GM12878 (cell line): Measurements from ENCODE around the gene ZSWIM7. TPM values are rescaled to one million over a fixed set of nuclear protein-coding genes. Genes with fewer than 3 reads are reported as not detected.

Experiments
- ATAC-seq: fragments of 200-7000 bp; cut with Tn5 transposase; 3 replicates; pipeline ENCODE4 v1.9.1; 2020; ENCODE audit warnings: mild to moderate bottlenecking, moderate library complexity
- BruUV-seq: library from RNA; stranded (reverse); fragments of 400-500 nt; replicated peaks from 2 replicates; lab custom pipeline; 2021; lab: Mats Ljungman, UMichigan
- CTCF ChIA-PET: fragments of 300-600 bp; sonication (Branson Sonifier 250); formaldehyde crosslinking; extraction: SDS; loops from one replicate; lab custom pipeline; 2021; ENCODE audit warnings: inconsistent platforms; lab: Yijun Ruan, JAX
- POLR2A ChIA-PET: fragments of 350-600 bp; formaldehyde crosslinking; extraction: SDS; loops from one replicate; lab custom pipeline; 2021; ENCODE audit warnings: inconsistent platforms; lab: Charles Lee
- RAD21 ChIA-PET: fragments of 300-600 bp; sonication (Branson Sonifier 250); formaldehyde crosslinking; loops from one replicate; lab custom pipeline; 2023; ENCODE audit warnings: antibody characterized with exemption; ENCODE audit not compliant: unreplicated experiment; lab: Charles Lee
- SMC1A ChIA-PET: fragments of 300-600 bp; sonication (Branson Sonifier 250); formaldehyde crosslinking; loops from one replicate; lab custom pipeline; 2023; ENCODE audit not compliant: unreplicated experiment, uncharacterized antibody; lab: Charles Lee
- DNase-seq: peaks from one replicate; pipeline ENCODE4 v3.0.0-alpha.2; 2011; ENCODE audit warnings: low read depth, low spot score
- FAIRE-seq: peaks from 3 replicates; lab custom pipeline; 2011; peaks lifted over from hg19 to GRCh38; lab: Jason Lieb, UNC
- H2AFZ ChIP-seq: 2 replicates; pipeline ENCODE4 v1.6.0; 2011; ENCODE audit warnings: low read depth, low read length, control low read depth; ENCODE audit not compliant: control insufficient read depth
- H3K27ac ChIP-seq: 2 replicates; pipeline ENCODE4 v1.5.1; 2011; ENCODE audit warnings: control low read depth; ENCODE audit not compliant: control insufficient read depth, insufficient read depth
- H3K27me3 ChIP-seq, 2 experiments: replicated peaks in 1 of 2; 2 replicates each; pipeline versions ENCODE4 v1.6.0 to v1.6.1; 2011; ENCODE audit warnings: low read length in 1 of 2; ENCODE audit not compliant: control insufficient read depth in 2 of 2, insufficient read depth in 2 of 2
- H3K36me3 ChIP-seq, 2 experiments: 2 replicates each; pipeline ENCODE4 v1.5.1; 2011; ENCODE audit warnings: low read length in 1 of 2; ENCODE audit not compliant: control insufficient read depth in 2 of 2, insufficient read depth in 2 of 2
- H3K4me1 ChIP-seq: 2 replicates; pipeline ENCODE4 v1.6.1; 2011; ENCODE audit warnings: mild to moderate bottlenecking, low read length, moderate library complexity, mixed read lengths; ENCODE audit not compliant: control insufficient read depth, insufficient read depth
- H3K4me2 ChIP-seq: 2 replicates; pipeline ENCODE4 v1.6.0; 2011; ENCODE audit warnings: control low read depth; ENCODE audit not compliant: control insufficient read depth, insufficient read depth
- H3K4me3 ChIP-seq: fragments of 200-600 bp; sonication (generic); 2 replicates; pipeline ENCODE4 v1.5.1; 2016
- H3K79me2 ChIP-seq: 2 replicates; pipeline ENCODE4 v1.6.0; 2011; ENCODE audit warnings: low read length; ENCODE audit not compliant: control insufficient read depth, insufficient read depth
- H3K9ac ChIP-seq: 2 replicates; pipeline ENCODE4 v1.8.0; 2011; ENCODE audit warnings: low read length, control low read depth, mixed read lengths; ENCODE audit not compliant: control insufficient read depth, insufficient read depth
- H3K9me3 ChIP-seq: replicated peaks from 3 replicates; pipeline ENCODE4 v1.5.1; 2011; ENCODE audit warnings: mild to moderate bottlenecking, low read length; ENCODE audit not compliant: control insufficient read depth, insufficient read depth
- H4K20me1 ChIP-seq: 2 replicates; pipeline ENCODE4 v1.6.0; 2011; ENCODE audit not compliant: control insufficient read depth, insufficient read depth
- BCL11A ChIP-seq: IDR thresholded peaks from 2 replicates; pipeline ENCODE4 v1.6.1; 2011; ENCODE audit warnings: low read depth, low read length
- BHLHE40 ChIP-seq, 2 experiments: fragments of 450-650 bp in 1 of 2; IDR thresholded peaks; 2 replicates each; pipeline ENCODE4 v1.6.1; 2011 to 2017; ENCODE audit warnings: low read depth in 2 of 2, borderline replicate concordance in 1 of 2, improper control_type of control experiment in 1 of 2, low read length in 1 of 2, mild to moderate bottlenecking in 1 of 2
- BRCA1 ChIP-seq: IDR thresholded peaks from 2 replicates; pipeline ENCODE4 v1.6.1; 2011; ENCODE audit warnings: low read depth, low read length, improper control_type of control experiment
- CREM ChIP-seq: IDR thresholded peaks from 2 replicates; pipeline ENCODE4 v1.6.1; 2014; ENCODE audit warnings: antibody characterized with exemption, low read depth
- EGR1 ChIP-seq, 2 experiments: IDR thresholded peaks; 1 replicate in 1 of 2; 2 replicates in 1 of 2; pipeline ENCODE4 v1.6.1; 2011 to 2012; ENCODE audit warnings: low read depth in 2 of 2, low read length in 2 of 2, borderline replicate concordance in 1 of 2, mild to moderate bottlenecking in 1 of 2, moderate library complexity in 1 of 2
- FOXM1 ChIP-seq: IDR thresholded peaks from 2 replicates; pipeline ENCODE4 v1.6.1; 2012; ENCODE audit warnings: low read depth, mild to moderate bottlenecking, inconsistent platforms, low read length, moderate library complexity
- HDAC2 ChIP-seq: fragments of 200-600 bp; sonication (generic); IDR thresholded peaks from 2 replicates; pipeline ENCODE4 v1.6.1; 2017
- IRF3 ChIP-seq: fragments of 450-650 bp; IDR thresholded peaks from 2 replicates; pipeline ENCODE4 v1.6.1; 2014; ENCODE audit warnings: mild to moderate bottlenecking
- IRF5 ChIP-seq: fragments of 450-650 bp; IDR thresholded peaks from 2 replicates; pipeline ENCODE4 v1.6.1; 2017; ENCODE audit warnings: borderline replicate concordance
- JUND ChIP-seq: IDR thresholded peaks from 2 replicates; pipeline ENCODE4 v1.6.1; 2012; ENCODE audit warnings: low read depth, mild to moderate bottlenecking, low read length, improper control_type of control experiment, moderate library complexity
- MEF2A ChIP-seq: IDR thresholded peaks from 2 replicates; pipeline ENCODE4 v1.6.1; 2011; ENCODE audit warnings: low read depth, mild to moderate bottlenecking, low read length, moderate library complexity; ENCODE audit not compliant: insufficient read depth
- NFIC ChIP-seq: IDR thresholded peaks from 2 replicates; pipeline ENCODE4 v1.6.1; 2012; ENCODE audit warnings: low read depth, mild to moderate bottlenecking, inconsistent platforms, low read length, moderate library complexity
- NFXL1 ChIP-seq: fragments of 450-650 bp; IDR thresholded peaks from 2 replicates; pipeline ENCODE4 v1.6.1; 2017; ENCODE audit warnings: antibody characterized with exemption, mild to moderate bottlenecking, borderline replicate concordance
- NFYB ChIP-seq: IDR thresholded peaks from 2 replicates; pipeline ENCODE4 v1.6.1; 2011; ENCODE audit warnings: low read depth, mild to moderate bottlenecking, low read length, improper control_type of control experiment, moderate library complexity; ENCODE audit not compliant: insufficient read depth
- PML ChIP-seq: IDR thresholded peaks from 2 replicates; pipeline ENCODE4 v1.6.1; 2012; ENCODE audit warnings: low read length, inconsistent platforms
- RB1 ChIP-seq: fragments of 450-650 bp; formaldehyde crosslinking; IDR thresholded peaks from 2 replicates; pipeline ENCODE4 v1.6.1; 2017; ENCODE audit warnings: mild to moderate bottlenecking, borderline replicate concordance
- RCOR1 ChIP-seq: conservative IDR thresholded peaks from 2 replicates; pipeline ENCODE4 v1.6.1; 2012; ENCODE audit warnings: low read depth, low read length, improper control_type of control experiment
- SIN3A ChIP-seq: IDR thresholded peaks from 2 replicates; pipeline ENCODE4 v1.6.1; 2012; ENCODE audit warnings: low read depth, low read length, improper control_type of control experiment
- SPI1 ChIP-seq: IDR thresholded peaks from 2 replicates; pipeline ENCODE4 v1.6.1; 2011; ENCODE audit warnings: low read depth, mild to moderate bottlenecking, low read length, moderate library complexity, borderline replicate concordance; ENCODE audit not compliant: insufficient read depth
- USF2 ChIP-seq: IDR thresholded peaks from 2 replicates; pipeline ENCODE4 v1.6.1; 2011; ENCODE audit warnings: low read depth, low read length, improper control_type of control experiment, borderline replicate concordance
- ZBED1 ChIP-seq: IDR thresholded peaks from 2 replicates; pipeline ENCODE4 v1.6.1; 2016; ENCODE audit warnings: borderline replicate concordance
- WGBS: methylation state at CpG from one replicate; pipeline ENCODE4 v1.1.6; 2016; ENCODE audit warnings: low lambda C conversion rate; ENCODE audit not compliant: insufficient replicate concordance, insufficient coverage; ENCODE audit errors: missing lambda C conversion rate; 5-methylcytosine and 5-hydroxymethylcytosine counted together
- in situ Hi-C: fragments of 300-500 bp; cut with MboI; formaldehyde crosslinking; loops from 9 replicates; pipeline ENCODE4 v1.14.3; 2018; ENCODE audit warnings: mixed read lengths
- intact Hi-C: fragments of 100-400 bp; cut with micrococcal nuclease; formaldehyde crosslinking; loops from one replicate; pipeline ENCODE4 v1.14.2; 2022; ENCODE audit not compliant: unreplicated experiment
- polyA plus RNA-seq, 11 experiments: library from polyadenylated mRNA; depleted of rRNA in 4 of 11; unstranded in 6 of 11; stranded (reverse) in 5 of 11; fragments of >200 nt; fragmentation: Nextera tagmentation in 4 of 11; fragmentation: Illumina TruSeq in 1 of 11; extraction: Ambion mirVana in 4 of 11; extraction: Trizol in 1 of 11; gene quantifications; 1 replicate in 1 of 11; 2 replicates in 10 of 11; pipeline versions ENCODE4 v1.2.1 to v1.2.3, GENCODE V29; 2011 to 2016; ENCODE audit warnings: inconsistent platforms in 2 of 11, missing spikeins in 2 of 11, low read depth in 1 of 11
- total RNA-seq, 4 experiments: library from RNA; depleted of rRNA in 3 of 4; stranded (reverse); fragments of >200 nt in 3 of 4; fragmentation: Illumina TruSeq in 1 of 4; extraction: Trizol in 1 of 4; gene quantifications; 2 replicates each; pipeline versions ENCODE4 v1.2.1 to v1.2.3, GENCODE V29; 2013 to 2021

The ZSWIM7 gene
- total and polyA plus RNA-seq, 10 of the 15 experiments (the other 5 are each of a cell fraction or from before 2014, with no cell fraction given): 7.0 to 26.6 (median 9.9) TPM

- TF ChIP-seq USF2 (no peak), BRCA1 (no peak), CREM (no peak), HDAC2 (no peak), BHLHE40 (IDR thresholded peaks at IDR 0.05; ENCODE audit: borderline replicate concordance in 1 of 2, low read depth in 2 of 2, low read length in 1 of 2) (no peak)
- TF ChIP-seq, all 136 proteins: peak for 0
These were observed 69.6 kb downstream of the ZSWIM7 start (continued) for GRCh38 chr17:15929941-15930340.

- Histone ChIP-seq H3K27me3 (peaks cover 0 to 3% of the 10 kb centered on the region in 2 experiments; a peak in 1 of 4 replicates), H3K4me2 (no peak overlapping the region), H3K9me3 (no peaks in the 10 kb centered on the region), H3K4me3 (no peak overlapping the region), H3K79me2 (no peaks in the 10 kb centered on the region), H3K4me1 (no peaks in the 10 kb centered on the region), H4K20me1 (no peaks in the 10 kb centered on the region), H3K27ac (no peak overlapping the region), H3K9ac (no peak overlapping the region), H3K36me3 (no peaks in the 10 kb centered on the region), H2AFZ (no peak overlapping the region)
- SMC1A ChIA-PET: no interaction called here
- CTCF ChIA-PET: no interaction called here
- WGBS: 10% methylated on average over 7 of the region's 9 CpGs
- RAD21 ChIA-PET: no interaction called here
- in situ Hi-C loops (no loop called here), intact Hi-C loops (no loop called here)
- FAIRE-seq (no peak), DNase-seq (no peak), ATAC-seq (no peak)
- no TSS peak for BruUV-seq
- POLR2A ChIA-PET: no interaction called here
- TF ChIP-seq RB1: no peak
- TF ChIP-seq JUND: no peak
- TF ChIP-seq SIN3A: no peak
- TF ChIP-seq IRF3: no peak
- no peak for TF ChIP-seq NFXL1
- TF ChIP-seq MEF2A: no peak
- no peak for TF ChIP-seq USF2
- TF ChIP-seq ZBED1: no peak
- TF ChIP-seq EGR1 (IDR thresholded peaks at IDR 0.05; ENCODE audit: borderline replicate concordance in 1 of 2, low read depth in 2 of 2, low read length in 2 of 2): no peak
- TF ChIP-seq SPI1: no peak
- no peak for TF ChIP-seq PML
- no peak for TF ChIP-seq FOXM1
- TF ChIP-seq IRF5: no peak
- no peak for TF ChIP-seq RCOR1
- no peak for TF ChIP-seq NFIC
- TF ChIP-seq BCL11A: no peak
- no peak for TF ChIP-seq NFYB
These were observed 71.2 kb downstream of the ZSWIM7 start for GRCh38 chr17:15928286-15928785.
